Measurements from ENCODE around the gene ADGRG1. TPM values are rescaled to one million over a fixed set of nuclear protein-coding genes. Genes with fewer than 3 reads are reported as not detected.

Gene ADGRG1
- total RNA-seq, 1 donor from 2014 or later = 4.8 TPM

DNA sequence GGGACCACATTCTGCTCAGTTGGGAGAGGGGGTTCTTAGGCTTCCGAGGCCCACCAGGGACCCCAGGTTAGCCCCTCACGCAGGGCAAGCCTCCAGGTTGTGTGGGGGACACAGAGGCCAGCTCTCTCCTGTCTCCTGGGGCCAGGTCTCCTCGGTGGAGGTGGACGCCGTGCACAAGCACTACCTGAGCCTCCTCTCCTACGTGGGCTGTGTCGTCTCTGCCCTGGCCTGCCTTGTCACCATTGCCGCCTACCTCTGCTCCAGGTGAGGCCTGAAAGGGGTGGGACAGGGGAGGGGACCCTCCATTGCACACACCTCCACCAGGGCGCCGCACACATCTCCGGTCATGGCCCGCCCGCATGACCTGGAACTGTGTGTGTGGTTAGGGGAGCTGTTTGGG is 28.8 kb downstream of the ADGRG1 start:
- no peaks in the 10 kb centered on the region for H3K36me3 Mint-ChIP-seq (ENCODE audit: unreplicated experiment)

DNA sequence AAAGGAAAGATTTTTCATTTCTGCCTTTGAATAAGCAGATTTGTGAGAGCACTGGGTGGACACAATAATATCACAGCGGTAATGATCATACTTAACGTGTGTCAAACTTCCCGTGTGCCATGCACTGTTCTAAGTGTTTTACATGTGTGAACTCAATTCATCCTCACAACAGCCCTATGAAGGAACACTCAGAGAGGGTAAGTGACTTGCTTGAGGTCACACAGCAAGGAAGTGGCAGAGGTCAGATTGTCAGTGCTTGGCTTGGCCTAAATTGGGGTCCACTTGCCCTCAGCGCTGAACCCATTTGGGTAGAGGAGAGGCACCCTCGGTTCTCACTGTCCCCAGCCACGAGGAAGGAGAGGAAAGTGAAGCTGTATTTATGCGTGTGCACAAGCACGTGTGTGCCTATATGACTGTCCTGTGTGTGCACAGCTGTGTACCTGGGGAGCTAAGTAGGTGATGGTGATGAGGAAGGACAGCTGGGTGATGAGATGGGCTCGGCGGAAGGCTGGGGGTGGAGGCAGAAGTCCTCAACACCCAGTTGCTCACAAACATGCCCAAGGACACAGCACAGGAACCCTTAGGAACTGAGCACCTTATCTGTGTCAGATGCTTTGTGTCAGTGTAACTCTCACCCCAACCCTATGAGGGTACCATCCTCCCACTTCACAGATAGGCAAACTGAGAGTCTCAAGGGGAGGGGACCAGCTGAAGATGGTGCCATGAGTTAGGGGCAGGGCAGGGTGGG is 29.9 kb downstream of the ADGRG1 start:
- no peaks in the 10 kb centered on the region for H3K36me3 Mint-ChIP-seq (ENCODE audit: unreplicated experiment)
- TF ChIP-seq, protein P1, sequence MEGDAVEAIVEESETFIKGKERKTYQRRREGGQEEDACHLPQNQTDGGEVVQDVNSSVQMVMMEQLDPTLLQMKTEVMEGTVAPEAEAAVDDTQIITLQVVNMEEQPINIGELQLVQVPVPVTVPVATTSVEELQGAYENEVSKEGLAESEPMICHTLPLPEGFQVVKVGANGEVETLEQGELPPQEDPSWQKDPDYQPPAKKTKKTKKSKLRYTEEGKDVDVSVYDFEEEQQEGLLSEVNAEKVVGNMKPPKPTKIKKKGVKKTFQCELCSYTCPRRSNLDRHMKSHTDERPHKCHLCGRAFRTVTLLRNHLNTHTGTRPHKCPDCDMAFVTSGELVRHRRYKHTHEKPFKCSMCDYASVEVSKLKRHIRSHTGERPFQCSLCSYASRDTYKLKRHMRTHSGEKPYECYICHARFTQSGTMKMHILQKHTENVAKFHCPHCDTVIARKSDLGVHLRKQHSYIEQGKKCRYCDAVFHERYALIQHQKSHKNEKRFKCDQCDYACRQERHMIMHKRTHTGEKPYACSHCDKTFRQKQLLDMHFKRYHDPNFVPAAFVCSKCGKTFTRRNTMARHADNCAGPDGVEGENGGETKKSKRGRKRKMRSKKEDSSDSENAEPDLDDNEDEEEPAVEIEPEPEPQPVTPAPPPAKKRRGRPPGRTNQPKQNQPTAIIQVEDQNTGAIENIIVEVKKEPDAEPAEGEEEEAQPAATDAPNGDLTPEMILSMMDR (IDR thresholded peaks at IDR 0.05) = no peak
- no peaks in the 10 kb centered on the region for H3K9me3 Mint-ChIP-seq (ENCODE audit: unreplicated experiment)
- no peak overlapping the region for H3K4me3 Mint-ChIP-seq (ENCODE audit: unreplicated experiment)
- H3K27ac Mint-ChIP-seq (ENCODE audit: unreplicated experiment) = no peak overlapping the region
- no peak for DNase-seq (ENCODE audit: extremely low spot score, unreplicated experiment)
- peaks cover 2% of the 10 kb centered on the region for H3K27me3 Mint-ChIP-seq (ENCODE audit: unreplicated experiment)
- peaks cover 12% of the 10 kb centered on the region for H3K4me1 Mint-ChIP-seq (ENCODE audit: unreplicated experiment)

More for the DNA sequence above, 28.8 kb downstream of the ADGRG1 start:
- TF ChIP-seq, protein P1 (IDR thresholded peaks at IDR 0.05) = no peak
- Mint-ChIP-seq H3K9me3 (ENCODE audit: unreplicated experiment) (no peaks in the 10 kb centered on the region), H3K27me3 (ENCODE audit: unreplicated experiment) (peaks cover 2% of the 10 kb centered on the region), H3K27ac (ENCODE audit: unreplicated experiment) (no peak overlapping the region), H3K4me1 (ENCODE audit: unreplicated experiment) (peaks cover 12% of the 10 kb centered on the region), H3K4me3 (ENCODE audit: unreplicated experiment) (no peak overlapping the region)
- DNase-seq (ENCODE audit: extremely low spot score, unreplicated experiment) = no peak

GRCh38 chr16:57658878-57659674 is 30.6 kb downstream of the ADGRG1 start:
- Mint-ChIP-seq H3K27ac (ENCODE audit: unreplicated experiment) (no peak overlapping the region), H3K9me3 (ENCODE audit: unreplicated experiment) (no peaks in the 10 kb centered on the region), H3K27me3 (ENCODE audit: unreplicated experiment) (peaks cover 2% of the 10 kb centered on the region), H3K4me3 (ENCODE audit: unreplicated experiment) (no peak overlapping the region), H3K36me3 (ENCODE audit: unreplicated experiment) (no peaks in the 10 kb centered on the region), H3K4me1 (ENCODE audit: unreplicated experiment) (peaks cover 7% of the 10 kb centered on the region)
- TF ChIP-seq, protein P1 (IDR thresholded peaks at IDR 0.05) = no peak
- DNase-seq (ENCODE audit: extremely low spot score, unreplicated experiment) = no peak

DNA sequence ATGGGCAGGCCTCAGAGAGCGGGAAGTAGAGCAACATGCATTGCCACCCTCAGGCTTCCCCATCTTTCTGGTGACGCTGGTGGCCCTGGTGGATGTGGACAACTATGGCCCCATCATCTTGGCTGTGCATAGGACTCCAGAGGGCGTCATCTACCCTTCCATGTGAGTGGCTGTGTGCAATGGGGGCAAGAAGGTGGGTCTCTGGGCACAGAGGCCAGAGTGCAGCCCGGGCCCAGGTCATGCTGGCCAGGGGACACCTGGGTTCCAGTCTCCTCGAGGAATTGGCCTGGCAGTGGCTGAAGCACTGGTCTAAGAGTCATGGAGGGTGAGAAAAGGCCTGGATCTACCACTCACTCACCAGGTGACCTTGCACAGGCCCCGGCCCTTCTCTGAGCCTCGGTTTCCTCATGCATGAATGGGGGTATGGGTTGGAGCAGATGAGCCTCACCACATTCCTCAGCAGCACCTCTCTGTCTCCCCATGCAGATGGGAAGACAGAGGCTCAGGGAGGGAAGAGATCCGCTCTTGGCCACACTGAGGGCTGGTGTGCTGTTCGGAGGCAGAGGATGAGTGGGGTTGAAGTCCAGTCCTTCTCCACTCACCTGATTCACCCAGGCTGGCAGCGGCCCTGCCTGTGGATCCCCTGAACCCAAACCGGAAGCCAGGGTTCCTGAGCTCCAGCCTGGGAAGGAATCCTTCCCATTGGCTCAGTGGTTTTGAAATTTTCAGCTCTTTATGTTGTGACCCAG is 32.5 kb downstream of the ADGRG1 start:
- no peak for DNase-seq (ENCODE audit: extremely low spot score, unreplicated experiment)
- H3K9me3 Mint-ChIP-seq (ENCODE audit: unreplicated experiment) = no peaks in the 10 kb centered on the region
- H3K4me1 Mint-ChIP-seq (ENCODE audit: unreplicated experiment) = no peaks in the 10 kb centered on the region
- TF ChIP-seq, protein P1 (IDR thresholded peaks at IDR 0.05) = no peak
- H3K36me3 Mint-ChIP-seq (ENCODE audit: unreplicated experiment) = no peaks in the 10 kb centered on the region
- peaks cover 2% of the 10 kb centered on the region for H3K27me3 Mint-ChIP-seq (ENCODE audit: unreplicated experiment)
- no peak overlapping the region for H3K27ac Mint-ChIP-seq (ENCODE audit: unreplicated experiment)
- no peak overlapping the region for H3K4me3 Mint-ChIP-seq (ENCODE audit: unreplicated experiment)

All from osteocyte (in vitro differentiated cells).